Measurements from ENCODE around the gene SOX6. TPM values are rescaled to one million over a fixed set of nuclear protein-coding genes. Genes with fewer than 3 reads are reported as not detected.

Gene SOX6
- total RNA-seq, 4 donors from 2014 or later = 5.7 to 23.8 (median 18.4) TPM

- no peak for DNase-seq (ENCODE audit: low spot score in 2 of 2)
- Histone ChIP-seq H3K4me3 (no peak overlapping the region), H3K36me3 (no peaks in the 10 kb centered on the region), H3K4me1 (peaks cover 0 to 6% (median 0%) of the 10 kb centered on the region in 4 donors), H3K27ac (no peak overlapping the region), H3K27me3 (no peaks in the 10 kb centered on the region), H3K9me3 (no peaks in the 10 kb centered on the region)
- TF ChIP-seq, protein P1, sequence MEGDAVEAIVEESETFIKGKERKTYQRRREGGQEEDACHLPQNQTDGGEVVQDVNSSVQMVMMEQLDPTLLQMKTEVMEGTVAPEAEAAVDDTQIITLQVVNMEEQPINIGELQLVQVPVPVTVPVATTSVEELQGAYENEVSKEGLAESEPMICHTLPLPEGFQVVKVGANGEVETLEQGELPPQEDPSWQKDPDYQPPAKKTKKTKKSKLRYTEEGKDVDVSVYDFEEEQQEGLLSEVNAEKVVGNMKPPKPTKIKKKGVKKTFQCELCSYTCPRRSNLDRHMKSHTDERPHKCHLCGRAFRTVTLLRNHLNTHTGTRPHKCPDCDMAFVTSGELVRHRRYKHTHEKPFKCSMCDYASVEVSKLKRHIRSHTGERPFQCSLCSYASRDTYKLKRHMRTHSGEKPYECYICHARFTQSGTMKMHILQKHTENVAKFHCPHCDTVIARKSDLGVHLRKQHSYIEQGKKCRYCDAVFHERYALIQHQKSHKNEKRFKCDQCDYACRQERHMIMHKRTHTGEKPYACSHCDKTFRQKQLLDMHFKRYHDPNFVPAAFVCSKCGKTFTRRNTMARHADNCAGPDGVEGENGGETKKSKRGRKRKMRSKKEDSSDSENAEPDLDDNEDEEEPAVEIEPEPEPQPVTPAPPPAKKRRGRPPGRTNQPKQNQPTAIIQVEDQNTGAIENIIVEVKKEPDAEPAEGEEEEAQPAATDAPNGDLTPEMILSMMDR (IDR thresholded peaks at IDR 0.05) = no peak
- TF ChIP-seq EP300 (IDR thresholded peaks at IDR 0.05) (no peak), POLR2A (IDR thresholded peaks at IDR 0.05) (no peak)
- WGBS, 2 donors = 93 to 96% methylated on average over 6 of the region's 6 CpGs
These were observed 20.1 kb downstream of the SOX6 start for GRCh38 chr11:16336204-16336603.

DNA sequence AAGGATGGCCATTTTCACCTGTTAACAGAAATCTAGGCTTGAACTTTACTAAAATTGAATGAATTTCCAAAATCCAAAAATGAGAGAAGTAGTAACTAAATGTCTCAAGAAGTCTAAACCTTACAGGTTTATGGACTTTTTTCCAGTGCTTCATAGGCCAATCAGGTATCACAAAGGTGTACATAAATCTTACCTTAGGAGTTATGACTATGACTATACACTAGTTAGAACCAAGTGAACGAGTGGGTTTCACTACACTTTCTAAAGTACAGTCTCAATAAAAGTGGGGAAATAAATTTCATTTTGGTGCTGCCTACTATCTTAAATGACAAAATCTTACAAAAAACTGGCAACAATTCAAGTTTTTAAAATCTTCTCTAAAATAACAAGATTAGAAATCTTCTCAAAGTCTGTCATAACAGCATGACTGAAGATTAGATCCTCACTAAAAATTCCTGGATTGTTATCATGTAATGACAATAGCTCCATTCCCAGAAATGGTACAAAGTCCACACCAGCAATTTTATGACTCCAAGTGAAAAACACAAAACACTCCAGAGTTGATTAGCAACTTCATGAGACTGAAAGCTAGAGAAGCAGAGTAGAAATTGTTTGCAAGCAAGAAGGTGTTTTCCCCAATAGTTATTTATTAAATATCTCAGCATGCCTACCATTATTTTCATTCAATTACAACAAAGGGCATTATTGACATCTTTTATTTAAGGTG, 20.9 kb downstream of the SOX6 start:
- peaks cover 0 to 6% (median 0%) of the 10 kb centered on the region in 4 donors for H3K4me1 ChIP-seq
- no peak overlapping the region for H3K27ac ChIP-seq
- no peaks in the 10 kb centered on the region for H3K9me3 ChIP-seq
- no peak for TF ChIP-seq POLR2A (IDR thresholded peaks at IDR 0.05)
- no peaks in the 10 kb centered on the region for H3K36me3 ChIP-seq
- H3K27me3 ChIP-seq = no peaks in the 10 kb centered on the region
- DNase-seq (ENCODE audit: low spot score in 2 of 2) = no peak
- 83 to 90% methylated on average over 1 of the region's 1 CpG for WGBS, 2 donors
- H3K4me3 ChIP-seq = no peak overlapping the region

GRCh38 chr11:16326679-16327297, 29.6 kb downstream of the SOX6 start:
- Histone ChIP-seq H3K4me1 (no peaks in the 10 kb centered on the region), H3K27me3 (no peaks in the 10 kb centered on the region), H3K36me3 (no peaks in the 10 kb centered on the region), H3K4me3 (no peak overlapping the region), H3K27ac (no peak overlapping the region), H3K9me3 (no peaks in the 10 kb centered on the region)
- 56% methylated on average over 4 of the region's 4 CpGs for WGBS, 2 donors
- TF ChIP-seq EP300 (IDR thresholded peaks at IDR 0.05) (no peak), POLR2A (IDR thresholded peaks at IDR 0.05) (no peak)
- TF ChIP-seq, protein P1 (IDR thresholded peaks at IDR 0.05) = no peak
- DNase-seq (ENCODE audit: low spot score in 2 of 2) = no peak

DNA sequence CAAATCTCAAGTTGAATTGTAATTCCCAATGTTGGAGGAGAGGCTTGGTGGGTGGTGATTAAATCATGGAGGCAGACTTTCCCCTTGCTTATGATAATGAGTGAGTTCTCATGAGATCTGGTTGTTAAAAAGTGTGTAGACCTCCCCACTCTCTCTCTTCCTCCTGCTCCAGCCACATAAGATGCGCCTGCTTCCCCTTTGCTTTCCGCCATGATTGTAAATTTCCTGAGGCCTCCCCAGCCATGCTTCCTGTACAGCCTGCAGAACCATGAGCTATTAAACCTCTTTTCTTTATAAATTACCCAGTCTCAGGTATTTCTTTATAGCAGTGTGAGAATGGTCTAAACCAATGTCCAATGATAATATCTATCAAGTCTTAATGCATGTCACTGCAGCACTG, 34.2 kb downstream of the SOX6 start:
- 96 to 98% methylated on average over 2 of the region's 2 CpGs for WGBS, 2 donors
- Histone ChIP-seq H3K9me3 (no peaks in the 10 kb centered on the region), H3K36me3 (no peaks in the 10 kb centered on the region), H3K27me3 (no peaks in the 10 kb centered on the region), H3K4me1 (peaks cover 0 to 3% (median 0%) of the 10 kb centered on the region in 4 donors), H3K4me3 (no peak overlapping the region), H3K27ac (no peak overlapping the region)
- no peak for DNase-seq (ENCODE audit: low spot score in 2 of 2)
- TF ChIP-seq, protein P1 (IDR thresholded peaks at IDR 0.05) = no peak
- TF ChIP-seq POLR2A (IDR thresholded peaks at IDR 0.05) (no peak), EP300 (IDR thresholded peaks at IDR 0.05) (no peak)

DNA sequence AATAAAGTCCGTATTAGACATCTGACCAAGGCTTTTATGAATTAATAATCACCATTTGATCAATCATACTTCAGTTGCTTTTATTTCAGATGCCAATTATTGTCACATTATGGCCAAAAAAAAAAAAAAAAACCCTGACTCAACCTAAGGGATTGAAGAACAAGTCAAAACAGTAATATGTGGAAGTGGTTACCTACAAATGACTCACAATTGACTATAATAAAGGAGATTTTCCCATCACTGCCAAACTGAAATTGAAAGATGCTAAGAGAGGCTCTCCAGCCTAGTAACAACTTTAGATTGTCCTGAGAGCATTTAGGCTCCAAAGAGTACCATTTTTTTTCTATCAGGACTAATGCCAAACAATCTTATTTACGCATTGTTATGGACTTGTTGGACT, 35.2 kb downstream of the SOX6 start:
- H3K27me3 ChIP-seq = no peaks in the 10 kb centered on the region
- no peak overlapping the region for H3K27ac ChIP-seq
- no peak for DNase-seq (ENCODE audit: low spot score in 2 of 2)
- 88 to 92% methylated on average over 2 of the region's 2 CpGs for WGBS, 2 donors
- no peaks in the 10 kb centered on the region for H3K36me3 ChIP-seq
- H3K9me3 ChIP-seq = no peaks in the 10 kb centered on the region
- no peak overlapping the region for H3K4me3 ChIP-seq
- TF ChIP-seq EP300 (IDR thresholded peaks at IDR 0.05) = no peak
- TF ChIP-seq, protein P1 (IDR thresholded peaks at IDR 0.05) = no peak
- no peak for TF ChIP-seq POLR2A (IDR thresholded peaks at IDR 0.05)
- H3K4me1 ChIP-seq = peaks cover 0 to 3% (median 0%) of the 10 kb centered on the region in 4 donors
